ENCODE data around the gene CDS2.

The CDS2 gene

GRCh38 chr20:5104479-5104878 is 22.3 kb upstream of the CDS2 start:
- TF ChIP-seq ZFX (IDR thresholded peaks at IDR 0.05) (no peak), CTCF (conservative IDR thresholded peaks at IDR 0.05) (no peak)
- no peak overlapping the region for H3K27ac ChIP-seq

- TF ChIP-seq CTCF (conservative IDR thresholded peaks at IDR 0.05): no peak
- no peak overlapping the region for H3K27ac ChIP-seq
These were observed 17.5 kb upstream of the CDS2 start for GRCh38 chr20:5109276-5109675.

GRCh38 chr20:5113615-5113986 is 13.2 kb upstream of the CDS2 start:
- H3K27ac ChIP-seq: peak overlapping the region; percentile 83
- TF ChIP-seq ZFX (IDR thresholded peaks at IDR 0.05): no peak
- no peak for TF ChIP-seq CTCF (conservative IDR thresholded peaks at IDR 0.05)

GRCh38 chr20:5114403-5114802 is 12.4 kb upstream of the CDS2 start:
- H3K27ac ChIP-seq: no peak overlapping the region
- TF ChIP-seq CTCF (conservative IDR thresholded peaks at IDR 0.05): no peak
- TF ChIP-seq ZFX (IDR thresholded peaks at IDR 0.05): no peak

- no peak overlapping the region for H3K27ac ChIP-seq
These were observed 9.9 kb upstream of the CDS2 start for GRCh38 chr20:5116875-5117274.

GRCh38 chr20:5118220-5119142 is 8.3 kb upstream of the CDS2 start:
- TF ChIP-seq CTCF (conservative IDR thresholded peaks at IDR 0.05): no peak
- TF ChIP-seq ZFX (IDR thresholded peaks at IDR 0.05): no peak
- peak overlapping the region; percentile 81 for H3K27ac ChIP-seq

More at GRCh38 chr20:5116875-5117274, 9.9 kb upstream of the CDS2 start:
- TF ChIP-seq ZFX (IDR thresholded peaks at IDR 0.05) (no peak), CTCF (conservative IDR thresholded peaks at IDR 0.05) (no peak)

- TF ChIP-seq CTCF (conservative IDR thresholded peaks at IDR 0.05) (no peak), ZFX (IDR thresholded peaks at IDR 0.05) (no peak)
- peak overlapping the region; percentile 81 for H3K27ac ChIP-seq
These were observed 7.7 kb upstream of the CDS2 start for GRCh38 chr20:5119143-5119434.
